HK-2 (cell line): ENCODE measurements around the gene HOXB4.
A peak's percentile ranks its signal among the peaks of the same experiment; 100 is the strongest.

Source experiments
- DNase-seq: peaks from one replicate; pipeline ENCODE4 v3.0.0-alpha.2; 2018; ENCODE audit not compliant: unreplicated experiment

HOXB4 gene

GRCh38 chr17:48601539-48602425, 23.6 kb upstream of the HOXB4 start:
- peak; percentile 75 for DNase-seq

DNA sequence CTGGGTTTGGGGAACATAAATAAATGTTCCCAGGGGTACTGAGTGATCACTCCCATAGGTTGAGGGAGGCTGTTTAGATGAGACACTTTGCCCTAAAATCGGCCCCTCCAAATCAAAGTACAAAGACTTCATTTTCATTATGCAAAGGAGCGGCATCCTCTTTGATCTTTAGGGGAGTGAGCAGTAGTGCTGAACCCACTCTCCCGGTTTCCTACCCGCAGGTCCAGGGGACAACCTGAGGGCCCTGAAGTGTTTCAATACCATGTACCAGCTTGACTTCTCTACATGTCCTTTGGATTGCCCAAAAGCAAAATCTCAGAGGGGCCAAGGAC, 23.0 kb upstream of the HOXB4 start:
- DNase-seq = no peak

DNA sequence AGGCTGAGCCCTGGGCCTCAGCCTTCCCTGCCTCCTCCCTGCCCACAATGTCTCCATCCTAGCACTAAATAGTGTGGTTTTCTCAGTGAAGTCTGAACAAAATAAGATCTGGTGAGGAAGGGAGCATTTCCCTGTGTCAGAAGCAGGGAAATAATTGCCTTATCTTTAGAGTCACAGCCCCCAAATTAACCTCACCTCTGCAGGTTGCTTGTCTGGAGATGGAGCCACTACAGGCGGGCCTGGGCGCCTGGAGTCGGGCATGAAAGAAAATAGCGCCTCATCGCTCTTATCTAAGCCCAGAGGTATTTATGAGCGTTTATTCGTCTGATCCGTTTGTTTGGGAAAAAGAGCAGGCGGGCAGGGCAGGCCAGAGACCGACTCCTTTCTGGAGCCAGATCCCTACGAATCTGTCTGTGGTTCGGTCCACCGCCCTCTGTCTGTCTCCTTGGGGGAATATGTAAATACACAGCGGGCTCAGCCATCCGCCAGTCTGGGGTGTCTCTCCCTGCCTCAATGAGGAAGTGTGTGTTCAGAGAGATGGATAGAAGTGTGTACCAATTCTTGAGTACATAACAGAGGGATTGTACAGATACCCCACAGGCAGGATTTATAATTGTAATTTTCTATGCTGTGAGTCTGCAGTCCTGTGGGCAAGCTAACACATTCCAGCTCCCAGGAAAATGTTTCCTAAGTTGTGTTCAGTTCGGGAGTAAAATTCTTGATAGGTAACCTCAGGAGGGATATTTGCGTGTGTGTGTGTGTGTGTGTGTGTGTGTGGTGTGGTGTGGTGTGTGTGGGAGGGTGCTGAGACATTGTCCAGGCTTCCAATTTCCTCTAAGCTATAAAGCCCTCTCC, 22.3 kb upstream of the HOXB4 start:
- peak; percentile 44 for DNase-seq

GRCh38 chr17:48599354-48599753, 21.2 kb upstream of the HOXB4 start:
- no peak for DNase-seq

GRCh38 chr17:48598736-48599135, 20.6 kb upstream of the HOXB4 start:
- no peak for DNase-seq

GRCh38 chr17:48597778-48598631, 19.9 kb upstream of the HOXB4 start:
- peak; percentile 57 for DNase-seq

- no peak for DNase-seq
Observed at GRCh38 chr17:48597528-48597777, 19.3 kb upstream of the HOXB4 start.

- DNase-seq = no peak
Observed at GRCh38 chr17:48596735-48597527, 18.8 kb upstream of the HOXB4 start.

GRCh38 chr17:48596000-48596734, 18.0 kb upstream of the HOXB4 start:
- DNase-seq = no peak

- no peak for DNase-seq
Observed at GRCh38 chr17:48595278-48595999, 17.3 kb upstream of the HOXB4 start.

DNA sequence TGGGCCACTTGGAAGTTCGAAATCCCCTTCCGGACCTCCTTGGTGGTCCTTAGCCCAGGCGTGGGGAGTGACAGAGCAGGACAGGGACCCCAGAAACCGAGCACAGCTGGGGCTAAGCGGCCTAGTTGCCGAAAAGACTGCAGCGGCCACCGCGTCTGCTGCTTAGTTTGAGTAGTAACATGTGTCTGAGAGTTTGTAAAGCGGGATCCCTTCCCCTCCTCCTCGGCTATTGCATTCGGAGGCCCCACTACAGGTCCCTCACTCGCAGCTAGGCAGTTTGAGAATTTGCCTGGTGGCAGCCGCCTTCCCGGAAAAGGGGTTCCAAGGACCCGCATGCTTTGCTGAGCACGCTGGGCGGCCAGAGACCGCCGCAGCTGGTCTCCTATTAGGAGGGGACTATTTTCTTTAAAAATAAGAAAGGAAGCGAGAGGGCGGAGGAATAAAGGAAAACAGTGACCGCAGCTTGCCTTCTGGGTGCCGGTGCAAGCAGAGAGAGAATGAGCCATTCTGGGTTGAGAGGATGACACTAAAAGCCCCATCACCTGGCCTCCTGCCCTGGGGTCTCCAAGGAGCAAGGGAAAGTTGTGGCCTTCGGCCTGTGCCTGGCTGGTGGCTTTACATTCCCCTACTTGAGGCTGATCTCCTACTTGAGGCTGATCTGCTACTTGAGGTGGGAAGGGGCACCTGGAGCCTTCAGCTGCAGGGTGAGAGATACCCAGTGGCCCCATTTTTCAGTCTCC, 16.6 kb upstream of the HOXB4 start:
- DNase-seq = no peak

DNA sequence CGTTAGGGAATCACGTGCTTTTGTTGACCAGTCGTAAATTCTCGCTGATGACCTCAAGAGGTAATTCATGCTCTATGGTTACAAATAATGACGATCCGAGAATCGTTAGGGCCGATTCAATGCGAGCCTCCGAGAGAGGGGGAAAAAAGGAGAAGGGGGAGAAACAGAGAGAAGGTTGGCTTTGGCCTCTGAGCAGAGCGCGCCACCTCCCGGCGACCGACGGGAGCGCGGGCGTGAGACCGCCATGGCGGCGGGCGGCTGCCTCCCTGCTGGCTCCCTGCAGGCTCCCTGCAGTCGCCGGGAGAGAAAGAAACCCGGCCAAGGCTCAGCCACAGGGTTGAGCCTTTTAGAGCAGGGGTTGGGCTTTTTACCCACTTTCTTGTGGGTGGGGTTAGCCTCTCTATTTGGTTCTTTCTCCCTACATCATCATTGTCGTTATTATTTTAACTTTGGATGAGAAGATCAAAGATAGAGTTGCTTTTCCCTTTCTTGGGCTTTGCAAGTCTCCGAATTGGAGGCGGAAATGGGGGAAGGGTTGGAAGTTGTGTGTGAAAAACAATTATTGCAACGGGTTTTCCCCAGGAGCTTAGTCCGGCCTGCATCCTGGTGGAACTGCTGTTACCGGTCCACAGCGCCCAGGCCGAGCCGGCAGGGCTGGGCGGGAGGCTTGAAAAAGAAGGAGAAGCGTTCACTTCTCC, 15.8 kb upstream of the HOXB4 start:
- DNase-seq = peak; percentile 70

DNA sequence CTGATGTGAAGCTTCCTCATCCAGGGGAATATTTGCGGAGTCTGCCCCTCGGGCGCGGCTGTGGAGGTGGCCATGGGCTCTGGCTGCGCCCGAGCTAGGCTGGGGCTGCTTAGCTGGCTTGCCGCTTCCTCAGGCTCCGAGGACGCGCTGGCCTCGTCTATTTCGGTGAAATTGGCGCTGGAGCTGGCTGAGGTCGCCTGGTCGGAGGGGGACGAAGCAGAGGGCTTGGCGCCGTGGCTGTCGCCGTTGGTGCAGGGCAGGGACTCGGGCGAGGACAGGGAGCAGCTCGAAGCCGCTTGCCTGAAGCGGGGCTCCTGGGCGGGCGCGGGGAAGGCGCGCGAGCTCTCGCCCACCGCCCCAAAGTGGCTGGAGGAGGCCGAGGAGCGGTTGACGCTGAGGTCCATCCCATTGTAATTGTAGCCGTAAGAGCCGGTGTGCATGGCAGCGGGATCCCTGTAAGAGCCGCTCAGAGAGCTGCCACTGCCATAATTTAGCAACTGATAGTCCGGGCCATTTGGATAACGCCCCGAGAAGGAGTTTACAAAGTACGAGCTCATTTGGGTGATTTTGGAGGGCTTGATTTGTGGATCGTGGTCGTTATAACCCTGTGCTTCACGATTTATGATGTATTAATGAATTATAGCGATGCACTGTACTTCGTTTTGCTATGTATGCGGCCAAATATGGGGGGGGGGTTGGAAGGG, 15.1 kb upstream of the HOXB4 start, which contains the start of gene HOXB5:
Gene HOXB5, minus strand, starts transcription at position 654 of the 704 bp plus-strand sequence. Its CDS starts 97 bp downstream, at position 557.
- DNase-seq = no peak

GRCh38 chr17:48592577-48592976, 14.4 kb upstream of the HOXB4 start:
- DNase-seq = no peak

DNA sequence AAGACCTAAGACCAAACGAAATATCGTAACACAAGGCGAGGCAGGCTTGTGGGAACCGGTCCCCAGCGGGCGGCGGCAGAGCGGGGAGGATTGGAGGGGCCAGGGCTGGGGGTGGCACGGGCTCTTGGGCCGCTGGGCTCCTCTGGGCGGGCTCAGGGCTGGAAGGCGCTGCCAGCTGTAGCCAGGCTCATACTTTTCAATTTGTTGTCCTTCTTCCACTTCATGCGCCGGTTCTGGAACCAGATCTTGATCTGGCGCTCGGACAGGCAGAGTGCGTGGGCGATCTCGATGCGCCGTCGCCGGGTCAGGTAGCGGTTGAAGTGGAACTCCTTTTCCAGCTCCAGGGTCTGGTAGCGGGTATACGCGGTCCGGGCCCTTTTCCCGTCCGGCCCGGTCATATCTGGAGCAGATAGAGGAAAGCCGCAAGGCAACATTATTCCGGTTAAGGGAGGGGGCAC, 13.9 kb upstream of the HOXB4 start:
- no peak for DNase-seq

DNA sequence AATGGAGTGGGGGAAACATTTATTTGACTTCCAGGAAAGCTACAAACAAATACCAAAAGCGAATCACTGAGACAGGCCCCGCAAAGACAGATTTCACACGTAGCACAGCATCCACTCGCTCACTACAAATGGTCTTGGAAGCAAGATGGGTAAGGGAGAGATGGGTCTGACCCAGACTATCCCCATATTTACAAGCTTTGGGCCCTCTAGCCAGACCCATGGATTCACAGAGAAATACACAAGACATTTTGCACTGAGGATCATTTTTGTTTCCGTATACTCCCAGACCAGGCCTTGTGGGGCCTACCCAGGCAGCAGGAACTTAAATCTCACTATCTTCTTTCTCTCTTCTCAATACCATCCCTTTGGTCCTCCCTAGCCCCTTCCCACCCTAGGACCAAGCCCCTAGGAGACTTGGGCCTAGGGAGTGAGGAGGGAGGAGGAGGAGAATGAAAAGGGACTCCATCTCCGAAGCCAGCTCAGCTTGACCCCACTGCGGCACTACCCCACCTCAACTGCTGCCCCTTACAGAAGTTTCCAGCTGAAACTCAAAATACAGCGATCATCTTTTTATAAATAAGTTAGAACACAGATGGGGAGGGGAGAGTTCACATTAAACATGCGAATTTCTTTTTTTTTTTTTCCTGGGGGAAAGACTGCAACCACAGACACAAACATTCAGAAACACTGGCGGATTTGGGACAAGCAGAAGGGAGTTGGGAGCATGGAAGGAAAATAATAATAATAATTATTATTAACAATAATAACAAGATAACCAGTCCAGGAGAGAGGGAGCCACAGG, 13.3 kb upstream of the HOXB4 start:
- DNase-seq = no peak

DNA sequence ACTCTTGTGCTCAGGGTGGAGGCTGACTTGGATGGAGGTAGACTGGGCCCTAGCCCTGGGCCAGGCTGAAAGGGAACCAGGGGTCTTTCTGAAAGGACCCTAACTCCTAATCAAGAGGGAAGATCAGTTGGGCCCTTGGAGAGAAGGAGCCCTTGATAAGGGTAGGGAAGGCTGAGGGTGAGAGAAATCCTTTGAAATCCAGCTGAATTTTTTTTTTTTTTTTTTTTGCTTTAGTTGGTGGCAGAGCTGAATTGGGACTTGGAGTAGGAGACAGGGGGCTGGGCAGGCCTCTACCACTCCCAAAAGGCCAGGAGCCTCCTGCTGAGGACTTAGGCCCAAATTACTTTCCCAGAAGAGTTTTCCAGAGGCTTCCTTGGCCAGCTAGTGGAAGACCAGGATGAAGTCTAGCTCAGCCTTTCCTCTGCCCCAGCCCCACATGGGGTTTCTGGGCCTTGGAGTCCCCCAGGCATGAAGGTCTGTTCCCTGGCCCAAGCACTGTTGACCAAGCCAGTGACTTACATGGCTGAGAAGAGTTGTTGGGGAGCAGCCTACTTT, 12.5 kb upstream of the HOXB4 start:
- DNase-seq = no peak
